ENCODE results near the gene ZNF837. TPM values are rescaled to one million over a fixed set of nuclear protein-coding genes. Genes with fewer than 3 reads are reported as not detected.

The ZNF837 gene
- polyA plus RNA-seq, 6 donors from 2014 or later = 7.5 to 13.5 (median 8.5) TPM

DNA sequence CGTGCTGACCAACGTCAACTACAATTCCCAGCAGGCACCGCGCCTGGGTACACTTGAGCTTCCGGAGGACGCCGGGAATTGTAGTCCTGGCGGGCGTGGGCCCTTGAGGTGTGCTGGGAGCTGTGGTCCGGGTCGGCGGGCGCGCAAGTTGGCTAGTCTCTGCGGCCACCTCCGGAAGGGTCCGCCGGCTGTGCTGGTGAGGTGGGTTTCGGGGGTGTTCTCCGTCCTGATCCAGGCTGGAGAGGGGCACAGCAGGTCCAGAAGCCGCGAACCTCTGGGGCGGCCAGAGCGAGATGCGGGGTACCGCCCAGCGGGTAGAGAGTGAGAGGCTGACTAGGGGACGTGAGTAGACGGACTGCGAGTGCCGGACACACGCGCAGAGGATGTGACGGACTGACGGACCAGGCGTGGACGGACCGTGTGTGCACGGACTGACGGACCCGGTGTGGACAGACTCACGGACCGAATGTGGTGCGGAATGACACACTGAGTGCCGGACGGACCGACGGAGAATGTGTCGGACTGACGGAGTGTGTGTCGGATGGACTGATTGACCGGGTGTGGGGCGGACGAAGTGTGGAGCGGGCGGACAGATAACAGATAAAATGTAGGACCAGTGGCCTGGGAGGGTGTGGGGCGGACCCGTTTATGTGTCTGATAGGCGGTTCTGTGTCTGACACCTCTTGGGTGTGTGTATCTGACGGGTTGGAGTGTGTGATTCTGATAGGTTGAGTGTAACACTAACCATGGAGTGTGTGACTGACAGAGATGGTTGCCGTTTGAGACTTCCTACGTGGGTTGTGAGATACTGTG lies 53.7 kb downstream of the ZNF837 start, which contains the start of gene ZSCAN22:
TSS of gene ZSCAN22 (plus strand) at position 81 of the 813 bp plus-strand sequence. CDS start 7,809 bp downstream, outside the sequence.
- Mint-ChIP-seq H3K36me3 (no peaks in the 10 kb centered on the region), H3K27me3 (no peaks in the 10 kb centered on the region), H3K27ac (no peak within 1 kb of the TSS), H3K4me1 (peaks cover 0 to 14% (median 7%) of the 10 kb centered on the region in 3 donors), H3K4me3 (no peak within 1 kb of the TSS), H3K9me3 (no peaks in the 10 kb centered on the region)
- ATAC-seq (ENCODE audit: low read depth in 2 of 2) (peak; percentile 90 to 93), DNase-seq (peak; percentile 81)

DNA sequence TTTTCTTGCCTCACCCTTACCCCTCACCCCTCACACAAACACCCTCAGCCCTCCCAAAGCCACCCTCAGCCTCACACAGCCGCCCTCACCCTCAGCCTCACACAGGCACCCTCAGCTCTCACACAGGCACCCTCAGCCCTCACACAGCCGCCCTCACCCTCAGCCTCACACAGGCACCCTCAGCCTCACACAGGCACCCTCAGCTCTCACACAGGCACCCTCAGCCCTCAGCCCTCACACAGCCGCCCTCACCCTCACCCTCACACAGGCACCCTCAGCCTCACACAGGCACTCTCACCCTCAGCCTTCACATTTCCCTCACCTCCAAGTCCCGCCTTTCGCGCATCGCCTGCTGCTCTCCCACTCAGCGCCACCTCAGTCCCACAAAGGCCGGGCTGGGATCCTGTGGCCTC lies 54.3 kb downstream of the ZNF837 start:
- Mint-ChIP-seq H3K9me3 (no peaks in the 10 kb centered on the region), H3K4me1 (peaks cover 0 to 14% (median 7%) of the 10 kb centered on the region in 3 donors), H3K36me3 (no peaks in the 10 kb centered on the region), H3K27me3 (no peaks in the 10 kb centered on the region), H3K27ac (no peak overlapping the region), H3K4me3 (no peak overlapping the region)
- no peak for DNase-seq
- ATAC-seq (ENCODE audit: low read depth in 2 of 2) = peak; percentile 8 to 20

DNA sequence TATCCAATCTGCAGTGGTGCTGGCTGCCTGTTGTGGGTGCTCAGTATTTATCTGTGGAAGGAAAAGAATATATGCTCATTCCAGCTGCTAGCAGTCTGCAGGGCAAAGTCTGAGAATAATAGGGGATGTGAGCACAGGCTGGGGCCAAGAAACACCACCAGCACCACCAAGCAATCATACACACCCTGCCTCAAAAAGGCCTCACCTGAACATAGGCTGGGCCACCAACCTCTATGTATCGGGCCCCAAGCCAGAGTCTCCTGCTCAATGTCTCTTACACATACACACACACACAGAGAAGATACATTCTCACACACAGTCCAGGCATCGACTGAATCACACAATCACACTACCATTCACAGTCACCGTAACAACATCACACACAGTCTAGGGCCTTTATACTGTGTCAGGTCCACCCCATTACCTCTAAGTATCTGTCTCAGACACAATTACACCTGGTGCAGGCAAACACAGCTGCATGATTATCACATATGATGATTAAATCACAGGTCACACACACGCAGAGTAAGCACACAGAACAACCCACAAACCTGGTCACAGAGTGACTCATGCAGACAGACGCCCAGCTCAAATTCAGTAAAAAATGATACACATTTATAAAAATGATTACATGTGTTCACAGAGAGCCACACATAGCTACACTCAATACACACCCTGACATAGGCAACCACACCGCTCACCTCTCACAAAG lies 55.4 kb downstream of the ZNF837 start:
- DNase-seq = no peak
- Mint-ChIP-seq H3K36me3 (no peaks in the 10 kb centered on the region), H3K27ac (no peak overlapping the region), H3K4me3 (no peak overlapping the region), H3K4me1 (peaks cover 0 to 10% (median 7%) of the 10 kb centered on the region in 3 donors), H3K27me3 (no peaks in the 10 kb centered on the region), H3K9me3 (no peaks in the 10 kb centered on the region)
- ATAC-seq (ENCODE audit: low read depth in 2 of 2) = no peak

- peaks cover 8 to 9% of the 10 kb centered on the region in 2 donors for H3K36me3 Mint-ChIP-seq
- no peak overlapping the region for H3K27ac Mint-ChIP-seq
- no peaks in the 10 kb centered on the region for H3K9me3 Mint-ChIP-seq
- no peak overlapping the region for H3K4me3 Mint-ChIP-seq
- DNase-seq (no peak), ATAC-seq (ENCODE audit: low read depth in 2 of 2) (no peak)
- no peaks in the 10 kb centered on the region for H3K27me3 Mint-ChIP-seq
- H3K4me1 Mint-ChIP-seq = peaks cover 0 to 4% (median 0%) of the 10 kb centered on the region in 3 donors
Observed at GRCh38 chr19:58319241-58319640, 61.6 kb downstream of the ZNF837 start.

- H3K36me3 Mint-ChIP-seq = peaks cover 8 to 9% of the 10 kb centered on the region in 2 donors
- H3K27ac Mint-ChIP-seq = no peak overlapping the region
- no peaks in the 10 kb centered on the region for H3K9me3 Mint-ChIP-seq
- ATAC-seq (ENCODE audit: low read depth in 2 of 2) (no peak), DNase-seq (no peak)
- H3K4me3 Mint-ChIP-seq = peak overlapping the region in 1 of 8 donors; percentile 37
- peaks cover 0 to under 1% (median 0%) of the 10 kb centered on the region in 3 donors for H3K4me1 Mint-ChIP-seq
- H3K27me3 Mint-ChIP-seq = no peaks in the 10 kb centered on the region
Observed at GRCh38 chr19:58318297-58318696, 62.5 kb downstream of the ZNF837 start.

Other genes with a start within 250 kb of the ZNF837 start
- gene ZNF329, start 230.2 kb downstream of the ZNF837 start, polyA plus RNA-seq (ENCODE audit: low read depth in 6 of 6) = 10 to 100 TPM in 1 of 6 donors, 1 to 10 TPM in 5; 2.5 to 11.2 (median 5.6) TPM
- 10 to 100 TPM; 45.1 to 65.9 (median 55.5) TPM for gene ZNF274, start 198.0 kb downstream of the ZNF837 start, polyA plus RNA-seq (ENCODE audit: low read depth in 6 of 6)
- 10 to 100 TPM; 16.4 to 41.1 (median 23.1) TPM for gene ZNF544, start 152.1 kb downstream of the ZNF837 start, polyA plus RNA-seq (ENCODE audit: low read depth in 6 of 6)
- 1 to 10 TPM in 1 of 6 donors, under 1 TPM in 4, not detected in 1; 0.21 to 1.0 (median 0.70) TPM for gene ZNF8, start 102.1 kb downstream of the ZNF837 start, polyA plus RNA-seq (ENCODE audit: low read depth in 6 of 6)
- gene ERVK3-1, start 75.7 kb downstream of the ZNF837 start, polyA plus RNA-seq (ENCODE audit: low read depth in 6 of 6) = 10 to 100 TPM; 47.2 to 88.7 (median 74.6) TPM
- 1 to 10 TPM in 5 of 6 donors, not detected in 1; 1.5 to 5.2 (median 2.1) TPM for gene ZSCAN22, start 54.0 kb downstream of the ZNF837 start, polyA plus RNA-seq (ENCODE audit: low read depth in 6 of 6)
- gene A1BG, start 27.5 kb downstream of the ZNF837 start, polyA plus RNA-seq (ENCODE audit: low read depth in 6 of 6) = 10 to 100 TPM; 30.6 to 68.3 (median 50.9) TPM
- 1 to 10 TPM in 3 of 6 donors, under 1 TPM in 3; 0.23 to 2.3 (median 1.5) TPM for gene ZNF497, start 18.3 kb downstream of the ZNF837 start, polyA plus RNA-seq (ENCODE audit: low read depth in 6 of 6)
- 1,000 to 10,000 TPM; 1,545 to 2,332 (median 1,783) TPM for gene RPS5, start 6.2 kb upstream of the ZNF837 start, polyA plus RNA-seq (ENCODE audit: low read depth in 6 of 6)
- not detected for gene RNF225, start 14.6 kb upstream of the ZNF837 start, polyA plus RNA-seq (ENCODE audit: low read depth in 6 of 6)
- gene ZNF584, start 27.6 kb upstream of the ZNF837 start, polyA plus RNA-seq (ENCODE audit: low read depth in 6 of 6) = 1 to 10 TPM; 3.6 to 6.2 (median 4.5) TPM
- gene ZNF132, start 59.1 kb upstream of the ZNF837 start, polyA plus RNA-seq (ENCODE audit: low read depth in 6 of 6) = 1 to 10 TPM in 5 of 6 donors, not detected in 1; 2.1 to 3.8 (median 3.2) TPM
- gene ZNF324B, start 70.6 kb upstream of the ZNF837 start, polyA plus RNA-seq (ENCODE audit: low read depth in 6 of 6) = 1 to 10 TPM in 5 of 6 donors, under 1 TPM in 1; 0.96 to 3.7 (median 2.4) TPM
- 10 to 100 TPM in 5 of 6 donors, 1 to 10 TPM in 1; 8.5 to 30.0 (median 14.4) TPM for gene ZNF324, start 86.0 kb upstream of the ZNF837 start, polyA plus RNA-seq (ENCODE audit: low read depth in 6 of 6)
- 1 to 10 TPM; 4.1 to 6.2 (median 5.0) TPM for gene ZNF446, start 95.3 kb upstream of the ZNF837 start, polyA plus RNA-seq (ENCODE audit: low read depth in 6 of 6)
- 10 to 100 TPM; 12.0 to 17.8 (median 12.7) TPM for gene SLC27A5, start 131.0 kb upstream of the ZNF837 start, polyA plus RNA-seq (ENCODE audit: low read depth in 6 of 6)
- 1 to 10 TPM; 3.3 to 6.8 (median 4.8) TPM for gene ZBTB45, start 138.8 kb upstream of the ZNF837 start, polyA plus RNA-seq (ENCODE audit: low read depth in 6 of 6)
- 100 to 1,000 TPM in 1 of 6 donors, 10 to 100 TPM in 5; 25.7 to 100 (median 50.8) TPM for gene TRIM28, start 163.0 kb upstream of the ZNF837 start, polyA plus RNA-seq (ENCODE audit: low read depth in 6 of 6)
- 100 to 1,000 TPM; 109 to 169 (median 122) TPM for gene CHMP2A, start 174.1 kb upstream of the ZNF837 start, polyA plus RNA-seq (ENCODE audit: low read depth in 6 of 6)
- 10 to 100 TPM; 10.8 to 24.2 (median 16.8) TPM for gene UBE2M, start 177.6 kb upstream of the ZNF837 start, polyA plus RNA-seq (ENCODE audit: low read depth in 6 of 6)
- 10 to 100 TPM in 2 of 6 donors, 1 to 10 TPM in 4; 6.6 to 14.8 (median 9.3) TPM for gene MZF1, start 192.3 kb upstream of the ZNF837 start, polyA plus RNA-seq (ENCODE audit: low read depth in 6 of 6)

All from naive B cell (primary cell).